IPS-15b (cell line): Measurements from ENCODE around the gene ZNF19.

Experiments used
- H3K27me3 ChIP-seq: one replicate; pipeline ENCODE4 v1.6.1; 2013; ENCODE audit warnings: low read length; ENCODE audit not compliant: control insufficient read depth, insufficient read depth
- H3K36me3 ChIP-seq: one replicate; pipeline ENCODE4 v1.6.1; 2013; ENCODE audit warnings: low read length; ENCODE audit not compliant: control insufficient read depth, insufficient read depth
- H3K4me1 ChIP-seq: one replicate; pipeline ENCODE4 v1.6.1; 2013; ENCODE audit warnings: mild to moderate bottlenecking, low read length; ENCODE audit not compliant: control insufficient read depth, insufficient read depth
- H3K4me3 ChIP-seq: one replicate; pipeline ENCODE4 v1.5.1; 2013; ENCODE audit warnings: low read depth, low read length
- H3K9ac ChIP-seq: one replicate; pipeline ENCODE4 v1.6.1; 2013; ENCODE audit warnings: low read depth, mild to moderate bottlenecking, low read length
- H3K9me3 ChIP-seq: one replicate; pipeline ENCODE4 v1.6.1; 2013; ENCODE audit warnings: mild to moderate bottlenecking, low read length; ENCODE audit not compliant: control insufficient read depth, insufficient read depth

ZNF19 gene

GRCh38 chr16:71489122-71489521 lies at the start of gene ZNF19:
Gene ZNF19 (minus strand): TSS chr16:71489324. CDS start chr16:71482114, 7,210 bp downstream.
- Histone ChIP-seq H3K4me1 (no peaks in the 10 kb centered on the region), H3K9ac (no peak within 1 kb of the TSS), H3K27me3 (no peaks in the 10 kb centered on the region), H3K9me3 (no peaks in the 10 kb centered on the region), H3K36me3 (no peaks in the 10 kb centered on the region), H3K4me3 (no peak within 1 kb of the TSS)

- H3K4me3 ChIP-seq: no peak overlapping the region
- no peaks in the 10 kb centered on the region for H3K4me1 ChIP-seq
- no peaks in the 10 kb centered on the region for H3K9me3 ChIP-seq
- no peaks in the 10 kb centered on the region for H3K27me3 ChIP-seq
- peaks cover 3% of the 10 kb centered on the region for H3K36me3 ChIP-seq
- H3K9ac ChIP-seq: no peak overlapping the region
These were observed 48.5 kb upstream of the ZNF19 start for GRCh38 chr16:71537643-71538042.

GRCh38 chr16:71536752-71537499 lies 47.8 kb upstream of the ZNF19 start:
- Histone ChIP-seq H3K9ac (no peak overlapping the region), H3K4me3 (no peak overlapping the region), H3K36me3 (peaks cover 3% of the 10 kb centered on the region), H3K4me1 (no peaks in the 10 kb centered on the region), H3K9me3 (no peaks in the 10 kb centered on the region), H3K27me3 (no peaks in the 10 kb centered on the region)

- H3K4me3 ChIP-seq: no peak overlapping the region
- no peak overlapping the region for H3K9ac ChIP-seq
- peaks cover 3% of the 10 kb centered on the region for H3K36me3 ChIP-seq
- H3K27me3 ChIP-seq: no peaks in the 10 kb centered on the region
- H3K4me1 ChIP-seq: no peaks in the 10 kb centered on the region
- no peaks in the 10 kb centered on the region for H3K9me3 ChIP-seq
These were observed 43.2 kb upstream of the ZNF19 start for GRCh38 chr16:71532366-71532765.

GRCh38 chr16:71528863-71529262 lies 39.7 kb upstream of the ZNF19 start:
- no peaks in the 10 kb centered on the region for H3K36me3 ChIP-seq
- H3K4me3 ChIP-seq: no peak overlapping the region
- no peak overlapping the region for H3K9ac ChIP-seq

GRCh38 chr16:71528257-71528656 lies 39.1 kb upstream of the ZNF19 start:
- Histone ChIP-seq H3K9me3 (no peaks in the 10 kb centered on the region), H3K36me3 (no peaks in the 10 kb centered on the region), H3K27me3 (no peaks in the 10 kb centered on the region), H3K9ac (no peak overlapping the region), H3K4me3 (no peak overlapping the region), H3K4me1 (peaks cover 14% of the 10 kb centered on the region)

More at GRCh38 chr16:71528863-71529262, 39.7 kb upstream of the ZNF19 start:
- no peaks in the 10 kb centered on the region for H3K9me3 ChIP-seq
- no peaks in the 10 kb centered on the region for H3K27me3 ChIP-seq
- peaks cover 14% of the 10 kb centered on the region for H3K4me1 ChIP-seq

GRCh38 chr16:71526111-71526631 lies 37.0 kb upstream of the ZNF19 start, which contains the start of gene CHST4:
Gene CHST4 (plus strand): TSS chr16:71526426. CDS start chr16:71536678, 10,252 bp downstream.
- Histone ChIP-seq H3K4me1 (peaks cover 14% of the 10 kb centered on the region), H3K27me3 (no peaks in the 10 kb centered on the region), H3K9ac (peak within 1 kb of the TSS; percentile 90), H3K9me3 (no peaks in the 10 kb centered on the region), H3K4me3 (peak within 1 kb of the TSS; percentile 59), H3K36me3 (no peaks in the 10 kb centered on the region)

- Histone ChIP-seq H3K9ac (no peak overlapping the region), H3K27me3 (no peaks in the 10 kb centered on the region), H3K9me3 (no peaks in the 10 kb centered on the region), H3K4me1 (peaks cover 14% of the 10 kb centered on the region), H3K36me3 (no peaks in the 10 kb centered on the region), H3K4me3 (peak overlapping the region; percentile 59)
These were observed 35.7 kb upstream of the ZNF19 start for GRCh38 chr16:71524566-71525553.

- peaks cover 8% of the 10 kb centered on the region for H3K4me1 ChIP-seq
- no peak overlapping the region for H3K4me3 ChIP-seq
- H3K36me3 ChIP-seq: no peaks in the 10 kb centered on the region
- no peaks in the 10 kb centered on the region for H3K27me3 ChIP-seq
- no peak overlapping the region for H3K9ac ChIP-seq
- H3K9me3 ChIP-seq: no peaks in the 10 kb centered on the region
These were observed 31.4 kb upstream of the ZNF19 start for GRCh38 chr16:71520550-71520949.

- Histone ChIP-seq H3K4me1 (peaks cover 6% of the 10 kb centered on the region), H3K27me3 (no peaks in the 10 kb centered on the region), H3K9me3 (no peaks in the 10 kb centered on the region), H3K4me3 (no peak overlapping the region), H3K36me3 (no peaks in the 10 kb centered on the region), H3K9ac (no peak overlapping the region)
These were observed 25.9 kb upstream of the ZNF19 start for GRCh38 chr16:71515026-71515425.

- no peak overlapping the region for H3K4me3 ChIP-seq
- H3K27me3 ChIP-seq: no peaks in the 10 kb centered on the region
- no peak overlapping the region for H3K9ac ChIP-seq
- no peaks in the 10 kb centered on the region for H3K9me3 ChIP-seq
- H3K4me1 ChIP-seq: peaks cover 6% of the 10 kb centered on the region
- no peaks in the 10 kb centered on the region for H3K36me3 ChIP-seq
These were observed 25.4 kb upstream of the ZNF19 start for GRCh38 chr16:71514476-71514875.
